HEK293 (cell line): ENCODE results near the gene LRRC23.
A peak's percentile ranks its signal among the peaks of the same experiment; 100 is the strongest.

Experiments used
- BCL11B ChIP-seq: fragments of 450-650 bp; formaldehyde crosslinking; IDR thresholded peaks from 2 replicates; pipeline ENCODE4 v1.5.1; 2016; ENCODE audit warnings: low read depth, missing biosample characterization, missing genetic modification characterization
- KLF7 ChIP-seq: fragments of 450-650 bp; formaldehyde crosslinking; IDR thresholded peaks from 2 replicates; pipeline ENCODE4 v1.5.1; 2016; ENCODE audit warnings: missing biosample characterization, missing genetic modification characterization, borderline replicate concordance
- KLF8 ChIP-seq: fragments of 450-650 bp; formaldehyde crosslinking; IDR thresholded peaks from 2 replicates; pipeline ENCODE4 v1.5.1; 2016; ENCODE audit warnings: missing biosample characterization, missing genetic modification characterization
- MEIS1 ChIP-seq: sonication (generic); formaldehyde crosslinking; IDR thresholded peaks from 2 replicates; pipeline ENCODE4 v1.8.1; 2022; ENCODE audit warnings: missing genetic modification reagents, mild to moderate bottlenecking, borderline replicate concordance
- SP3 ChIP-seq: fragments of 450-650 bp; formaldehyde crosslinking; IDR thresholded peaks from 2 replicates; pipeline ENCODE4 v1.5.1; 2016; ENCODE audit warnings: missing biosample characterization, missing genetic modification characterization
- WT1 ChIP-seq: fragments of 450-650 bp; formaldehyde crosslinking; IDR thresholded peaks from 2 replicates; pipeline ENCODE4 v1.5.1; 2016; ENCODE audit warnings: missing biosample characterization, missing genetic modification characterization
- YY2 ChIP-seq: fragments of 450-650 bp; formaldehyde crosslinking; IDR thresholded peaks from 2 replicates; pipeline ENCODE4 v1.5.1; 2016; ENCODE audit warnings: missing biosample characterization, missing genetic modification characterization
- ZEB2 ChIP-seq: fragments of 450-650 bp; formaldehyde crosslinking; IDR thresholded peaks from 2 replicates; pipeline ENCODE4 v1.5.1; 2016; ENCODE audit warnings: missing biosample characterization, missing genetic modification characterization
- ZNF132 ChIP-seq: fragments of 450-650 bp; formaldehyde crosslinking; IDR thresholded peaks from 2 replicates; pipeline ENCODE4 v1.5.1; 2017; ENCODE audit warnings: missing biosample characterization, missing genetic modification characterization, borderline replicate concordance
- ZNF169 ChIP-seq: fragments of 450-650 bp; formaldehyde crosslinking; IDR thresholded peaks from 2 replicates; pipeline ENCODE4 v1.5.1; 2016; ENCODE audit warnings: missing biosample characterization, missing genetic modification characterization
- ZNF2 ChIP-seq: fragments of 450-650 bp; formaldehyde crosslinking; IDR thresholded peaks from 2 replicates; pipeline ENCODE4 v1.5.1; 2016; ENCODE audit warnings: missing biosample characterization, missing genetic modification characterization
- ZNF211 ChIP-seq: fragments of 450-650 bp; formaldehyde crosslinking; IDR thresholded peaks from 2 replicates; pipeline ENCODE4 v1.5.1; 2016; ENCODE audit warnings: low read depth, missing biosample characterization, missing genetic modification characterization
- ZNF214 ChIP-seq: fragments of 450-650 bp; formaldehyde crosslinking; IDR thresholded peaks from 2 replicates; pipeline ENCODE4 v1.5.1; 2017; ENCODE audit warnings: missing biosample characterization, mild to moderate bottlenecking, missing genetic modification characterization, borderline replicate concordance
- ZNF274 ChIP-seq, 2 experiments: fragments of 200-500 bp in 1 of 2; fragments of 450-650 bp in 1 of 2; sonication (Bioruptor generic) in 1 of 2; formaldehyde crosslinking in 1 of 2; IDR thresholded peaks; 2 replicates each; pipeline versions ENCODE4 v1.5.1 to v1.6.1; 2014 to 2016; ENCODE audit warnings: borderline replicate concordance in 1 of 2, inconsistent platforms in 1 of 2, low read length in 1 of 2, missing biosample characterization in 1 of 2, missing genetic modification characterization in 1 of 2
- ZNF350 ChIP-seq: fragments of 450-650 bp; formaldehyde crosslinking; IDR thresholded peaks from 2 replicates; pipeline ENCODE4 v1.5.0; 2017; ENCODE audit warnings: missing biosample characterization, mild to moderate bottlenecking, missing genetic modification characterization
- ZNF423 ChIP-seq: fragments of 450-650 bp; formaldehyde crosslinking; IDR thresholded peaks from 2 replicates; pipeline ENCODE4 v1.5.1; 2016; ENCODE audit warnings: missing biosample characterization, missing genetic modification characterization
- ZNF473 ChIP-seq: fragments of 450-650 bp; formaldehyde crosslinking; IDR thresholded peaks from 2 replicates; pipeline ENCODE4 v1.5.1; 2017; ENCODE audit warnings: missing biosample characterization, missing genetic modification characterization
- ZNF521 ChIP-seq: fragments of 450-650 bp; formaldehyde crosslinking; IDR thresholded peaks from 2 replicates; pipeline ENCODE4 v1.5.1; 2017; ENCODE audit warnings: missing biosample characterization, mild to moderate bottlenecking, missing genetic modification characterization
- ZNF621 ChIP-seq: fragments of 450-650 bp; formaldehyde crosslinking; IDR thresholded peaks from 2 replicates; pipeline ENCODE4 v1.5.1; 2017; ENCODE audit warnings: missing biosample characterization, missing genetic modification characterization
- ZNF626 ChIP-seq: fragments of 450-650 bp; sonication (Bioruptor Pico); formaldehyde crosslinking; IDR thresholded peaks from 2 replicates; pipeline ENCODE4 v1.5.1; 2018; ENCODE audit warnings: missing biosample characterization, missing genetic modification characterization, inconsistent platforms
- ZNF76 ChIP-seq: fragments of 450-650 bp; formaldehyde crosslinking; IDR thresholded peaks from 2 replicates; pipeline ENCODE4; 2016; ENCODE audit warnings: low read depth, missing biosample characterization, missing genetic modification characterization, borderline replicate concordance
- TF ChIP-seq, protein P1 (sequence below): fragments of 450-650 bp; formaldehyde crosslinking; IDR thresholded peaks from 2 replicates; pipeline ENCODE4 v1.5.1; 2016; ENCODE audit warnings: missing biosample characterization, missing genetic modification characterization, borderline replicate concordance
- TF ChIP-seq, protein P2 (sequence below): fragments of 450-650 bp; formaldehyde crosslinking; IDR thresholded peaks from 2 replicates; pipeline ENCODE4 v1.5.1; 2016; ENCODE audit warnings: missing biosample characterization, missing genetic modification characterization
- TF ChIP-seq, protein P3 (sequence below): fragments of 450-650 bp; formaldehyde crosslinking; IDR thresholded peaks from 2 replicates; pipeline ENCODE4 v1.5.1; 2017; ENCODE audit warnings: missing biosample characterization, missing genetic modification characterization
- TF ChIP-seq, protein P4 (sequence below): fragments of 450-650 bp; formaldehyde crosslinking; IDR thresholded peaks from 2 replicates; pipeline ENCODE4 v1.5.1; 2016; ENCODE audit warnings: missing biosample characterization, missing genetic modification characterization
- TF ChIP-seq, protein P5 (sequence below): fragments of 450-650 bp; formaldehyde crosslinking; IDR thresholded peaks from 2 replicates; pipeline ENCODE4 v1.5.1; 2016; ENCODE audit warnings: missing biosample characterization, missing genetic modification characterization
- TF ChIP-seq, protein P6 (sequence below): fragments of 450-650 bp; IDR thresholded peaks from 2 replicates; pipeline ENCODE4 v1.5.1; 2018; ENCODE audit warnings: missing biosample characterization, missing genetic modification characterization

Gene LRRC23

DNA sequence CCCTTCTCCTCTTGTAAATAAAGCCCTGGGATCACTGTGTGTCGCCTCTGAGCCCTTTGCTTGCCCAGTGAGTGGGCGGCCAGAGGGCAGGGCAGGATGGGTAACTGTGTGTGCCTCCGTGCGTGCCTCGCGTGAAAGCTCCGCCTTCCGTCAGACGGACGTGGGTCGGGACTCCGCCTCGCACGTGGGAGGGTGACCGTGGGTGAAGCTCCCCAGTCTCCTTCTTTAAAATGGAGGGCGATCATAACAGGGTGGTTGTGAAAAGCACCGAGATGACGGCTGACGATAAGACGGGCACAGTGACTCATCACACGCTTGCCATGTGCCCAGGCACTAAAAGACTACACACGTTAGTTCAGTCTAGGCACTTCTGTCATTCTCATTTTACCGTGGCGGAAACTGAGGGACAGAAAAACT, 56.7 kb downstream of the LRRC23 start (continued):
- TF ChIP-seq, protein P1, sequence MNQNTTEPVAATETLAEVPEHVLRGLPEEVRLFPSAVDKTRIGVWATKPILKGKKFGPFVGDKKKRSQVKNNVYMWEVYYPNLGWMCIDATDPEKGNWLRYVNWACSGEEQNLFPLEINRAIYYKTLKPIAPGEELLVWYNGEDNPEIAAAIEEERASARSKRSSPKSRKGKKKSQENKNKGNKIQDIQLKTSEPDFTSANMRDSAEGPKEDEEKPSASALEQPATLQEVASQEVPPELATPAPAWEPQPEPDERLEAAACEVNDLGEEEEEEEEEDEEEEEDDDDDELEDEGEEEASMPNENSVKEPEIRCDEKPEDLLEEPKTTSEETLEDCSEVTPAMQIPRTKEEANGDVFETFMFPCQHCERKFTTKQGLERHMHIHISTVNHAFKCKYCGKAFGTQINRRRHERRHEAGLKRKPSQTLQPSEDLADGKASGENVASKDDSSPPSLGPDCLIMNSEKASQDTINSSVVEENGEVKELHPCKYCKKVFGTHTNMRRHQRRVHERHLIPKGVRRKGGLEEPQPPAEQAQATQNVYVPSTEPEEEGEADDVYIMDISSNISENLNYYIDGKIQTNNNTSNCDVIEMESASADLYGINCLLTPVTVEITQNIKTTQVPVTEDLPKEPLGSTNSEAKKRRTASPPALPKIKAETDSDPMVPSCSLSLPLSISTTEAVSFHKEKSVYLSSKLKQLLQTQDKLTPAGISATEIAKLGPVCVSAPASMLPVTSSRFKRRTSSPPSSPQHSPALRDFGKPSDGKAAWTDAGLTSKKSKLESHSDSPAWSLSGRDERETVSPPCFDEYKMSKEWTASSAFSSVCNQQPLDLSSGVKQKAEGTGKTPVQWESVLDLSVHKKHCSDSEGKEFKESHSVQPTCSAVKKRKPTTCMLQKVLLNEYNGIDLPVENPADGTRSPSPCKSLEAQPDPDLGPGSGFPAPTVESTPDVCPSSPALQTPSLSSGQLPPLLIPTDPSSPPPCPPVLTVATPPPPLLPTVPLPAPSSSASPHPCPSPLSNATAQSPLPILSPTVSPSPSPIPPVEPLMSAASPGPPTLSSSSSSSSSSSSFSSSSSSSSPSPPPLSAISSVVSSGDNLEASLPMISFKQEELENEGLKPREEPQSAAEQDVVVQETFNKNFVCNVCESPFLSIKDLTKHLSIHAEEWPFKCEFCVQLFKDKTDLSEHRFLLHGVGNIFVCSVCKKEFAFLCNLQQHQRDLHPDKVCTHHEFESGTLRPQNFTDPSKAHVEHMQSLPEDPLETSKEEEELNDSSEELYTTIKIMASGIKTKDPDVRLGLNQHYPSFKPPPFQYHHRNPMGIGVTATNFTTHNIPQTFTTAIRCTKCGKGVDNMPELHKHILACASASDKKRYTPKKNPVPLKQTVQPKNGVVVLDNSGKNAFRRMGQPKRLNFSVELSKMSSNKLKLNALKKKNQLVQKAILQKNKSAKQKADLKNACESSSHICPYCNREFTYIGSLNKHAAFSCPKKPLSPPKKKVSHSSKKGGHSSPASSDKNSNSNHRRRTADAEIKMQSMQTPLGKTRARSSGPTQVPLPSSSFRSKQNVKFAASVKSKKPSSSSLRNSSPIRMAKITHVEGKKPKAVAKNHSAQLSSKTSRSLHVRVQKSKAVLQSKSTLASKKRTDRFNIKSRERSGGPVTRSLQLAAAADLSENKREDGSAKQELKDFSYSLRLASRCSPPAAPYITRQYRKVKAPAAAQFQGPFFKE (tag by site-specific recombination) = 0 out of 2 replicates have a peak, but pooled peaks have one; percentile 57
- TF ChIP-seq YY2 (tag by site-specific recombination) (peak; percentile 56), ZNF274 (IDR thresholded peaks at IDR 0.05; ENCODE audit: low read length) (no peak), ZNF274 (tag by site-specific recombination; IDR thresholded peaks at IDR 0.05; ENCODE audit: borderline replicate concordance) (no peak), WT1 (tag by site-specific recombination) (no peak), ZNF423 (tag by site-specific recombination) (no peak), ZNF211 (no peak), BCL11B (tag by site-specific recombination) (no peak; the same call in 1 of the 2 replicates), ZNF169 (no peak), ZNF621 (tag by site-specific recombination) (no peak), ZNF76 (tag by site-specific recombination) (peak; percentile 41; the same call in 1 of the 2 replicates), SP3 (no peak), KLF8 (tag by site-specific recombination) (no peak), ZNF473 (tag by site-specific recombination) (no peak), ZNF626 (tag by site-specific recombination) (no peak), ZEB2 (tag by site-specific recombination) (no peak), MEIS1 (CRISPR knock-in tag) (no peak), ZNF132 (no peak), ZNF214 (tag by site-specific recombination) (no peak), ZNF350 (tag by site-specific recombination) (no peak), KLF7 (tag by site-specific recombination) (no peak), ZNF2 (tag by site-specific recombination) (no peak), ZNF521 (tag by site-specific recombination) (no peak)
- TF ChIP-seq, protein P2, sequence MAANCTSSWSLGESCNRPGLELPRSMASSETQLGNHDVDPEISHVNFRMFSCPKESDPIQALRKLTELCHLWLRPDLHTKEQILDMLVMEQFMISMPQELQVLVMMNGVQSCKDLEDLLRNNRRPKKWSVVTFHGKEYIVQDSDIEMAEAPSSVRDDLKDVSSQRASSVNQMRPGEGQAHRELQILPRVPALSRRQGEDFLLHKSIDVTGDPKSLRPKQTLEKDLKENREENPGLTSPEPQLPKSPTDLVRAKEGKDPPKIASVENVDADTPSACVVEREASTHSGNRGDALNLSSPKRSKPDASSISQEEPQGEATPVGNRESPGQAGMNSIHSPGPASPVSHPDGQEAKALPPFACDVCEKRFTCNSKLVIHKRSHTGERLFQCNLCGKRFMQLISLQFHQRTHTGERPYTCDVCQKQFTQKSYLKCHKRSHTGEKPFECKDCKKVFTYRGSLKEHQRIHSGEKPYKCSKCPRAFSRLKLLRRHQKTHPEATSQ (tag by site-specific recombination) = no peak
- TF ChIP-seq, protein P3, sequence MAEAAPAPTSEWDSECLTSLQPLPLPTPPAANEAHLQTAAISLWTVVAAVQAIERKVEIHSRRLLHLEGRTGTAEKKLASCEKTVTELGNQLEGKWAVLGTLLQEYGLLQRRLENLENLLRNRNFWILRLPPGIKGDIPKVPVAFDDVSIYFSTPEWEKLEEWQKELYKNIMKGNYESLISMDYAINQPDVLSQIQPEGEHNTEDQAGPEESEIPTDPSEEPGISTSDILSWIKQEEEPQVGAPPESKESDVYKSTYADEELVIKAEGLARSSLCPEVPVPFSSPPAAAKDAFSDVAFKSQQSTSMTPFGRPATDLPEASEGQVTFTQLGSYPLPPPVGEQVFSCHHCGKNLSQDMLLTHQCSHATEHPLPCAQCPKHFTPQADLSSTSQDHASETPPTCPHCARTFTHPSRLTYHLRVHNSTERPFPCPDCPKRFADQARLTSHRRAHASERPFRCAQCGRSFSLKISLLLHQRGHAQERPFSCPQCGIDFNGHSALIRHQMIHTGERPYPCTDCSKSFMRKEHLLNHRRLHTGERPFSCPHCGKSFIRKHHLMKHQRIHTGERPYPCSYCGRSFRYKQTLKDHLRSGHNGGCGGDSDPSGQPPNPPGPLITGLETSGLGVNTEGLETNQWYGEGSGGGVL (tag by site-specific recombination) = no peak
- TF ChIP-seq, protein P4, sequence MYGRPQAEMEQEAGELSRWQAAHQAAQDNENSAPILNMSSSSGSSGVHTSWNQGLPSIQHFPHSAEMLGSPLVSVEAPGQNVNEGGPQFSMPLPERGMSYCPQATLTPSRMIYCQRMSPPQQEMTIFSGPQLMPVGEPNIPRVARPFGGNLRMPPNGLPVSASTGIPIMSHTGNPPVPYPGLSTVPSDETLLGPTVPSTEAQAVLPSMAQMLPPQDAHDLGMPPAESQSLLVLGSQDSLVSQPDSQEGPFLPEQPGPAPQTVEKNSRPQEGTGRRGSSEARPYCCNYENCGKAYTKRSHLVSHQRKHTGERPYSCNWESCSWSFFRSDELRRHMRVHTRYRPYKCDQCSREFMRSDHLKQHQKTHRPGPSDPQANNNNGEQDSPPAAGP = peak; percentile 43; the same call in 1 of the 2 replicates
- TF ChIP-seq, protein P5, sequence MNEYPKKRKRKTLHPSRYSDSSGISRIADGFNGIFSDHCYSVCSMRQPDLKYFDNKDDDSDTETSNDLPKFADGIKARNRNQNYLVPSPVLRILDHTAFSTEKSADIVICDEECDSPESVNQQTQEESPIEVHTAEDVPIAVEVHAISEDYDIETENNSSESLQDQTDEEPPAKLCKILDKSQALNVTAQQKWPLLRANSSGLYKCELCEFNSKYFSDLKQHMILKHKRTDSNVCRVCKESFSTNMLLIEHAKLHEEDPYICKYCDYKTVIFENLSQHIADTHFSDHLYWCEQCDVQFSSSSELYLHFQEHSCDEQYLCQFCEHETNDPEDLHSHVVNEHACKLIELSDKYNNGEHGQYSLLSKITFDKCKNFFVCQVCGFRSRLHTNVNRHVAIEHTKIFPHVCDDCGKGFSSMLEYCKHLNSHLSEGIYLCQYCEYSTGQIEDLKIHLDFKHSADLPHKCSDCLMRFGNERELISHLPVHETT (tag by site-specific recombination) = no peak
- TF ChIP-seq, protein P6, sequence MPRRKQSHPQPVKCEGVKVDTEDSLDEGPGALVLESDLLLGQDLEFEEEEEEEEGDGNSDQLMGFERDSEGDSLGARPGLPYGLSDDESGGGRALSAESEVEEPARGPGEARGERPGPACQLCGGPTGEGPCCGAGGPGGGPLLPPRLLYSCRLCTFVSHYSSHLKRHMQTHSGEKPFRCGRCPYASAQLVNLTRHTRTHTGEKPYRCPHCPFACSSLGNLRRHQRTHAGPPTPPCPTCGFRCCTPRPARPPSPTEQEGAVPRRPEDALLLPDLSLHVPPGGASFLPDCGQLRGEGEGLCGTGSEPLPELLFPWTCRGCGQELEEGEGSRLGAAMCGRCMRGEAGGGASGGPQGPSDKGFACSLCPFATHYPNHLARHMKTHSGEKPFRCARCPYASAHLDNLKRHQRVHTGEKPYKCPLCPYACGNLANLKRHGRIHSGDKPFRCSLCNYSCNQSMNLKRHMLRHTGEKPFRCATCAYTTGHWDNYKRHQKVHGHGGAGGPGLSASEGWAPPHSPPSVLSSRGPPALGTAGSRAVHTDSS (tag by site-specific recombination) = no peak
